Measurements from ENCODE around the gene EIF2A.
"Not testable (repeated sequence)": the region's sequence is repeated elsewhere in the genome, so short reads cannot be mapped to it uniquely, and the experiment has no call there.

Gene EIF2A

DNA sequence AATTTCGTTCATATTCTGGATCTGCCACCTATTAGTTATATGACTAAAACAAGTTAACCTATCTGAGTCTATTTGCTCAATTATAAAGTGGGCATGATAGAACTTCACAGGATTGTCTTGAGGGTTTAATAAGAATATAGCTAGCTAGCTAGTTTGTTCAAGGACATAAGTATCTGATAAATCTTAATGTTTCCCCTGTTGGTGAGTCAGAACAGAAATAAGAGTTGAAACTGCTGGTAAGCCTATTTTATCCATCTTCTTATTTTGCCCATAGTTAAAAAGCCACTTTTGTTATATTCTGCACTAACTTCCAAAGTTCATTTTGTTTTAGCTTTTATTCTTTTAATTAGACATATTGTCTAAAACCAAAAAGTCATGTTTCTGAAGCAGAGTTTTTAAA is 65.9 kb downstream of the EIF2A start:
- no peak overlapping the region for H3K4me3 ChIP-seq (ENCODE audit: low read length)
- H2AFZ ChIP-seq (ENCODE audit: low read depth, low read length): no peak overlapping the region
- H3K9me3 ChIP-seq (ENCODE audit: low read length): peaks cover 12% of the 10 kb centered on the region
- H3K4me1 ChIP-seq (ENCODE audit: insufficient read depth, low read length): peaks cover 4% of the 10 kb centered on the region
- peaks cover 12% of the 10 kb centered on the region for H3K36me3 ChIP-seq (ENCODE audit: insufficient read depth, low read length)
- H3K27me3 ChIP-seq (ENCODE audit: insufficient read depth, low read length): no peaks in the 10 kb centered on the region

DNA sequence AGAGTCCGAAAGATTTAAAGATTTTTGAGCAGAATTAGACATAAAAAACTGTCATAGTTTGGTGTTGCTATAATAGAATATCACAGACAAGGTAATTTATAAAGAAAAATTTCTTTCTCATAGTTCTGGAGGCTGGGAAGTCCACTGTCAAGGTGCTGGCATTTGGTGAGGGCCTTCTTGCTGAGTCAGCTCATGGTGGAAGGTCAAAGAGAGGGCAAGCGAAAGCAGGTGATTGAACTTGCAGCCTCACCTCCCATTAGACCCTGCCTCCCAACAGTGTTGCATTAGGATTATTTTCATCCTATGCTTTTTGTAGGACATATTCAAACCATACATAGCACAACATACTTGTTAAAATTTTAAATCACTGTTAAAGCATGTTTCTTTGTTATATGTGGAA is 66.4 kb downstream of the EIF2A start:
- Histone ChIP-seq H3K4me3 (ENCODE audit: low read length) (no peak overlapping the region), H2AFZ (ENCODE audit: low read depth, low read length) (no peak overlapping the region), H3K27me3 (ENCODE audit: insufficient read depth, low read length) (no peaks in the 10 kb centered on the region), H3K4me1 (ENCODE audit: insufficient read depth, low read length) (no peaks in the 10 kb centered on the region), H3K9me3 (ENCODE audit: low read length) (peaks cover 12% of the 10 kb centered on the region), H3K36me3 (ENCODE audit: insufficient read depth, low read length) (peaks cover 12% of the 10 kb centered on the region)

DNA sequence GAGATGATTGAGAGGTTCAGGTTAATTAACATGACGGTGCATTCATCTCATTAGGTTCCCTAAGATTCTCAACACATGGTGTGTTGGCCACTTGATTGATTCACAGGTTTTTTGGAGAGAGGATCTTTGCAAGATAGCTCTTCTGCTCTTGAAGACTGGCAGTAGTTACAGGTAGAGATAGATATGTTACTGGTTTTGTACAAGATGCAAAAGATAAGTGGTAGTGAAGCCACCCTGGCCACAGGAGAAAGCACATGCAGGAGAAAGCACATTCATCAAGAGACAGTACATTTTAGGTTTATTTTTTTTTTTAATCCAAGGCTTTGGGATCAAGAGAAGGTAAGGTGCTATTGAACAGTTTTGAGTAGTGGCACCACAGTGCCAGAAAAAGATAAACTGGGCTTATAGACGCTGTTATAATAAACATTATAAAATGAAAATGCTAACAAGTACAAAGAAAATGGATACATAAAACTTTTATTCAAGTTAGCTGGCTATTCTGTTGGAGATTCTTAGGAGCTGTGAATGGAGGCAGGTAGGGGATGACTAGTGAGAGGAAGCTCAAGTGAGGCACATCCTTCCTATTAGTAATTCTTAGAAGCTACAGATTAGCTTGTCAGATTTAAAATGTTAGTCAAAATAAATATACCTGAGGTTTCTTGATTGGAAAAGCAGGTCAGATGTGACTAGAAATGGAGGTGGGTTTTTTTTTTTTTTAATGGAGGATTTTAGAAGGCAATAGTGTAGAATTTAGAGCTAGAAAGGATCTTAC is 67.3 kb downstream of the EIF2A start:
- Histone ChIP-seq H3K4me1 (ENCODE audit: insufficient read depth, low read length) (no peaks in the 10 kb centered on the region), H3K36me3 (ENCODE audit: insufficient read depth, low read length) (peaks cover 19% of the 10 kb centered on the region), H3K27me3 (ENCODE audit: insufficient read depth, low read length) (no peaks in the 10 kb centered on the region), H3K9me3 (ENCODE audit: low read length) (peaks cover 12% of the 10 kb centered on the region), H2AFZ (ENCODE audit: low read depth, low read length) (no peak overlapping the region), H3K4me3 (ENCODE audit: low read length) (no peak overlapping the region)

DNA sequence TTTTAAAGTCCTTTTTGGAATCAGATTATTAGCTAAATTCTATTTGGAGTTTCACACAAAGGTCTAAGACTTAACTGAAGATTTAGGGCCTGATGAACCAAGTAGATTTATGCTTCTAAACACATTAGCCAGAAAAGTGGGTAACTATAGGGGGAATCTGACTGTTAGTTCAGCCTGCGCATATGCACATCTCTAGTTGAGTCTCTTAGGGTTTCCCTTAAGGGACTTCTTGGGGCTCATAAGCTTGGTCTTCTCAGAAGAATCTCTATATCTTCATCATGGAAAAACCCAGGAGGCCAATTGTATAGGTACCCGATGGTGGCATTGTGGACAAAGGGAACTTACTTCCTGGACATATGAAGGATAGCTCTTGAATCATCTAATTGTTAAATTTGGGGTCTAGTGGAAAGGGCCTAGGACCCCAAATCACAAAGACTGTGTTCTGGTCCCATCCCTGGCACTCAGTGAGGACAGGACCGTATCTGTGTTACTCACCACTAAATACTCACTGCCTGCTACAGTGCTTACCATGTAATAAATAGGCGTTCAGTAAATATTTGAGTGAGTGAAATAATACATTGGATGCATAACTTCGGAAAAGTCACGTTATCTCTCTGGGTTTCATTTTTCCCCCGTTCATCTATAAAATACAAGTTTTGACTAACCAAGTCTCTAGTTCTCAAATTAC is 73.6 kb downstream of the EIF2A start:
- Histone ChIP-seq H3K27me3 (ENCODE audit: insufficient read depth, low read length) (no peaks in the 10 kb centered on the region), H3K4me3 (ENCODE audit: low read length) (no peak overlapping the region), H3K36me3 (ENCODE audit: insufficient read depth, low read length) (peaks cover 18% of the 10 kb centered on the region), H3K4me1 (ENCODE audit: insufficient read depth, low read length) (no peaks in the 10 kb centered on the region), H2AFZ (ENCODE audit: low read depth, low read length) (no peak overlapping the region), H3K9me3 (ENCODE audit: low read length) (peaks cover 4% of the 10 kb centered on the region)

DNA sequence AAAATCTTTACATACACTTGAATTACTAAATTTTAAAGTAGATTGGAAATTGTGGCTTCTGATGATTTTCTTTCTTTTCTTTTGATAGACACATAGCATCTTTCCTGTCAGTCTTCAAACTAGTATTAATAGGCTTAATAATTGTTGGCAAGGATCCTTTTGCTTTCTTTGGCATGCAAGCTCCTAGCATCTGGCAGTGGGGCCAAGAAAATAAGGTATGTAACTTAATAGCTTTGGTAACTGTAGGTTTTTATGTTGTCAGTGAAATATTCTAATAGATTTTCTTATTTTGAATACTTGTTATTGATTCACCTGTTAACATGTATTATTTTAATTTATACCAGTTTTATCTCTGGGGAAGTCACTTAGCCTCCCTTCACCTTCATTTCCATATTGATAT is 76.4 kb downstream of the EIF2A start:
- H3K36me3 ChIP-seq (ENCODE audit: insufficient read depth, low read length): peaks cover 41% of the 10 kb centered on the region
- H3K27me3 ChIP-seq (ENCODE audit: insufficient read depth, low read length); H2AFZ ChIP-seq (ENCODE audit: low read depth, low read length); H3K9me3 ChIP-seq (ENCODE audit: low read length); H3K4me3 ChIP-seq (ENCODE audit: low read length); H3K4me1 ChIP-seq (ENCODE audit: insufficient read depth, low read length): not testable (repeated sequence)

GRCh38 chr3:150623945-150624344 is 77.4 kb downstream of the EIF2A start:
- Histone ChIP-seq H3K36me3 (ENCODE audit: insufficient read depth, low read length) (peaks cover 37% of the 10 kb centered on the region), H3K4me1 (ENCODE audit: insufficient read depth, low read length) (no peaks in the 10 kb centered on the region)

GRCh38 chr3:150626148-150626930 is 79.8 kb downstream of the EIF2A start:
- Histone ChIP-seq H3K9me3 (ENCODE audit: low read length) (no peaks in the 10 kb centered on the region), H3K27me3 (ENCODE audit: insufficient read depth, low read length) (no peaks in the 10 kb centered on the region), H3K4me3 (ENCODE audit: low read length) (no peak overlapping the region), H3K36me3 (ENCODE audit: insufficient read depth, low read length) (peaks cover 50% of the 10 kb centered on the region), H3K4me1 (ENCODE audit: insufficient read depth, low read length) (no peaks in the 10 kb centered on the region), H2AFZ (ENCODE audit: low read depth, low read length) (no peak overlapping the region)

More at GRCh38 chr3:150623945-150624344, 77.4 kb downstream of the EIF2A start:
- H3K27me3 ChIP-seq (ENCODE audit: insufficient read depth, low read length): no peaks in the 10 kb centered on the region
- H3K9me3 ChIP-seq (ENCODE audit: low read length): no peaks in the 10 kb centered on the region
- H2AFZ ChIP-seq (ENCODE audit: low read depth, low read length): no peak overlapping the region
- H3K4me3 ChIP-seq (ENCODE audit: low read length): no peak overlapping the region

GRCh38 chr3:150627557-150627956 is 81.0 kb downstream of the EIF2A start:
- no peak overlapping the region for H3K4me3 ChIP-seq (ENCODE audit: low read length)
- H3K27me3 ChIP-seq (ENCODE audit: insufficient read depth, low read length): no peaks in the 10 kb centered on the region
- H3K4me1 ChIP-seq (ENCODE audit: insufficient read depth, low read length): no peaks in the 10 kb centered on the region
- no peak overlapping the region for H2AFZ ChIP-seq (ENCODE audit: low read depth, low read length)
- peaks cover 51% of the 10 kb centered on the region for H3K36me3 ChIP-seq (ENCODE audit: insufficient read depth, low read length)
- H3K9me3 ChIP-seq (ENCODE audit: low read length): no peaks in the 10 kb centered on the region

GRCh38 chr3:150631515-150632221 is 85.1 kb downstream of the EIF2A start:
- Histone ChIP-seq H3K27me3 (ENCODE audit: insufficient read depth, low read length) (no peaks in the 10 kb centered on the region), H3K4me3 (ENCODE audit: low read length) (no peak overlapping the region), H2AFZ (ENCODE audit: low read depth, low read length) (no peak overlapping the region), H3K36me3 (ENCODE audit: insufficient read depth, low read length) (peaks cover 29% of the 10 kb centered on the region), H3K4me1 (ENCODE audit: insufficient read depth, low read length) (peaks cover 7% of the 10 kb centered on the region), H3K9me3 (ENCODE audit: low read length) (no peaks in the 10 kb centered on the region)

GRCh38 chr3:150635076-150635475 is 88.5 kb downstream of the EIF2A start:
- H3K27me3 ChIP-seq (ENCODE audit: insufficient read depth, low read length): no peaks in the 10 kb centered on the region
- H3K4me3 ChIP-seq (ENCODE audit: low read length): no peak overlapping the region
- H3K4me1 ChIP-seq (ENCODE audit: insufficient read depth, low read length): peaks cover 7% of the 10 kb centered on the region
- H3K36me3 ChIP-seq (ENCODE audit: insufficient read depth, low read length): peaks cover 12% of the 10 kb centered on the region
- H3K9me3 ChIP-seq (ENCODE audit: low read length): no peaks in the 10 kb centered on the region
- no peak overlapping the region for H2AFZ ChIP-seq (ENCODE audit: low read depth, low read length)

DNA sequence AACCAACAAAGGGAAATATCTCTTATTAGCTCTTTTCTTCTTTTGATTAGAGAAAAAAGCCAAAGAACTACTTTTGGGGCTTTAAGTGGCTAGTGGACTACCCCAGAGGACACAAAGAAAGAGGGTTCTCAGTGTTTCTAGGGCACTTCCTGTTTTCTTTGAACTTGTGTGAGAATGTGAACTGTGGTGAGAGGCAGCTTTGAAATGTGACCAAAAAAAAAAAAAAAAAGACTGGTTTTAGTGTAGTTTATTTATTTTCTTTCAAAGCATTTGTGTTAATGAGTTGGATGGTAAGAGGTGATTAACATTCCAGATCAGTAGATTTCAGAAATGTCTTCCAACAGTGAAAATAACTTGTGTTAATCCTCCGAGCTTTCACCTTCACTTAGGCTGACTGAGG is 88.9 kb downstream of the EIF2A start:
- Histone ChIP-seq H3K9me3 (ENCODE audit: low read length) (no peaks in the 10 kb centered on the region), H3K27me3 (ENCODE audit: insufficient read depth, low read length) (no peaks in the 10 kb centered on the region), H3K36me3 (ENCODE audit: insufficient read depth, low read length) (peaks cover 8% of the 10 kb centered on the region), H3K4me1 (ENCODE audit: insufficient read depth, low read length) (peaks cover 7% of the 10 kb centered on the region), H3K4me3 (ENCODE audit: low read length) (no peak overlapping the region), H2AFZ (ENCODE audit: low read depth, low read length) (no peak overlapping the region)

Data from neuron (in vitro differentiated cells).